ENCODE results near the gene TIGD3.

Gene TIGD3

GRCh38 chr11:65392186-65392829 is 37.8 kb downstream of the TIGD3 start:
- no peak for DNase-seq

DNA sequence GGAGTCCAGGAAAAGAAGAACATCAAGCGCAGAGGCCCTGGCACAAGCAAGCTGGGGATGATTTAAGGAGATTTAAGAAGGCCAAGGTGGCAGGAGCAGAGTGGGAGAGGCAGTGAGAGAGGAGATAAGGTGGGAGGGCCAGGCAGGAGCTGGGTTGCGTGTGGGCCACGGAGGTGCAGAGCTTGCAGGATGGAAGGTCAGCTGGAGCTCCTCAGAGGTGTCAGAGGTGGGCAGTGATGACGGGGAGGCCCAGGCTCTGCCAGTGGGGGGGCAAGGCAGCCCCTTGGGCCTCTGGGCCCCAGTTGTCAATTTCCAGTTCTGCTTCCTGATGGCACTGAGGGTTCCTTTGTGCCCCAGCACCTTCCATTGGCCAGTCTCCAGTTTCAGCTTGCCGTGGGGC is 38.3 kb downstream of the TIGD3 start:
- DNase-seq: no peak

DNA sequence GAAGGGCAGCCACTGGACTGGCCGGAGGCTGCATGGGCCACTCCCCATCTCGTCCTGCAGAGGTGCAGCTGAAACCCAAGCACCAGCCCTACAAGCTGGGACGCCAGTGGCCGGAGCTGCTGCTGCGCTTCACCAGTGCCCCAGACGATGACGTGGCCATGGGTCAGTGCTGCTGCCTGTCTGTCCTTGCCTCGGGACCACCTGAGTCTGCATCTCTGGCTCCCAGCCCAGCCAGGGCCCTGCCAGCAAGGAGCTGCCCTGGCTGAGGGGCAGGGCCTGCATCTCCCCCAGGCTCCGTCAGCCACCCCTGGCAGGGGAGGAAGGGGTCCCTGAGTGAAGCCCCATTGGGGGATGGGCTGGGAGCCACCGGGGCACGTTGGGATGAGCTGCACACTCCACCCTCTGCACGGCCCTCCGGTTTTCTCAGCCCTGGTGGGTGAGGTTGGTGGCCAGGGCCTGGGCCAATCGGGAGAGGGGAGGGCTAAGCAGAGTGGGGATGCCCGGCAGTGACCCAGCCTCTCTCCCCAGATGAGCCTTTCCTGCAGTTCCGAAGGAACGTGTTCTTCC is 39.0 kb downstream of the TIGD3 start:
- DNase-seq: no peak

- no peak for DNase-seq
These were observed 39.6 kb downstream of the TIGD3 start for GRCh38 chr11:65394125-65394536.

DNA sequence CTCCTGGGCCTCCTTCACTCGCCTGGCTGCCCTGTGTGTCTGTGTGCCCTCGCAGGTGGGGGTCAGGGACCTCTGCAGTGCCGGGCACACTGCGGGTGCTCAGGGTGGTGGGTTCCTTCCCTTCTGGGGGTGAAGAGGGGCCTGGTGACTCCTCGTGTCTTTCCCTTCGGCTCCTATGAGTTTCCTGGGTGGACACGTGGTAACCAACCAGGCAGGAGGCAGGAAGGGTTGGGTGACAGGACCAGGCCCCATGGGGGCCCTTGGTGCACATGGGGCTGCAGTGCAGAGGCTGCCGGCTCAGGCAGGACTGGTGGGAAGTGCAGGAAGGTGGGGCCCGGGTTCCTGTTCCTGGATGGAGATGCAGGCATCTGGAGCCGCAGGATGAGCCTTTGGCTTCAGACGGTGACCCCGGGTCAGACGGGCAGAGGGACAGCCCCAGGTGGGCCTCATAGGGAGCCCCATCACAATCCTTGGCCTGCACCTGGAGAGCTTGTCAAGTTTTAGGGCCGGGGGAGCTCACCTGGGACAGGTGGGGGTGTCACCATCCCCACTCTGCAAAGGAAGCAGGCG is 41.5 kb downstream of the TIGD3 start:
- no peak for DNase-seq

- no peak for DNase-seq
These were observed 42.5 kb downstream of the TIGD3 start for GRCh38 chr11:65396769-65397745.

- DNase-seq: no peak
These were observed 43.9 kb downstream of the TIGD3 start for GRCh38 chr11:65398362-65398910.

GRCh38 chr11:65399249-65399648 is 44.7 kb downstream of the TIGD3 start:
- DNase-seq: no peak

- no peak for DNase-seq
These were observed 45.3 kb downstream of the TIGD3 start for GRCh38 chr11:65399845-65400244.

DNA sequence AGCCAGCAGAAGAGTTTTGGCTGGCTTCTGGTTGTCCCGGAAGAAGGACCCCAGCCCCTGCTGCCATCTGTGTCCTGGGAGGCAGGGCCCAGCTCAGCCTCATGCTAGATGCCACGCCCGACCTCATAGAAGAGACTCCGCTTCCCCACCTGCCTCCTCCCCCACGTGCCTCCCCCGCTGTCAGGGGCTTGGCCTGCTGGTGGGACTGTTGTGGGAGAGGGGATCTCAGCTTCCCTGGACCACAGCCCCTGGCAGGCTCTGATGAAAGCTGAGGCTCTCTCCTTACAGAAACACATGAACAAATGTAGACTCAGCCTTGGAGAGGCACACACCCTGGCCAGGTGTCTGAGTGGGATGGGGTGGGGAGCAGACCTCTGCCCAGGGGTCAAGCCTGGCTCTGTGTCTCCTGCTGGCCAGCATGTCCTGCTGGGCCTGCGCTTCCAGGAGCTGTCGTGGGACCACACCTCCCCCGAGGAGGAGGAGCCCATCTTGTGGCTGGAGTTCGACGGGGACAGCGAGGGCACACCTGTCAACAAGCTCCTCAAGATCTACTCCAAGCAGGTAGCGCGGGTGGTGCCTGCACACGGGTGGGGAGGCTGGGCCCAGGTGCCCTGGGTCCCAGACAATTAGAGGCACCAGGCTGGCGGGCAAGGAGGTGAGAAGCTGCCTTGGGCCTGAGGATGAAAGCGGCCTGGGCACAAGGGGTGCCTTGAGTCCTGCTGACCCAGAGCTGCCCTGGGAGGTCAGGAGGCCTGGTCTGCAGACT is 45.9 kb downstream of the TIGD3 start:
- no peak for DNase-seq

DNA sequence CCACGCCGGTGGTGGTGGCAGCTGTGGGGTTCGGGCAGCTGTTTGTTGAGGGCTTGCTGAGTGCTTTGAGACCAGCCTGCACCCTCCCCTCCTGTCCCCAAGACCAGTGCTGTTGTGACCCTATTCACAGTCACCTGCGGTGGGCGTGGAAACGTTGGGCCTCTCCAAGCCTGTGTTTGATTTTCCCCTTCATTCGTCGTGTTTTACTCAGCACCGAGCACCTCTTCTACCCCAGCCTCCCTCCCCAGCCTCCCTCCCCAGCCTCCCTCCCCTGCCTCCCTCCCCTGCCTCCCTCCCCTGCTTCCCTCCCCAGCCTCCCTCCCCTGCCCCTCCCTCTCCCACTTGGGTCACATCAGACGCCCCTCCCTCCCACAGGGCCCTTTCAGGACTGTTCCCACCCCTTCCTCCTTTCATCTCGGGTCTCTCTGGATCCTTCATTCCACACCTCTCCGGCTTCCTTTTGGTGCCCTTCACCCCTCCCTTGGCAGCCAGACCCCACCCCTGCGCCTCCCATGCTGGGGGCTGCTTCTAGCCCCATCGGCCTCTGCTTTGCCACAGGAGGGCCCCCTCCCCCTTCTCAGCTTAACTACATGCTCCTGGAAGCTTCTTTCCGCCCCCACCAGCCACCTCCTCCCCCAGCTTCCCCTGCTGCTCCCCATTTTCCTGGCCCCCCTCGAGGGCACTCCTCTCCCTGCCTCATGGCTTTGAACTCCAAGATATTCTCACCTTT is 46.7 kb downstream of the TIGD3 start:
- no peak for DNase-seq

GRCh38 chr11:65401803-65402248 is 47.3 kb downstream of the TIGD3 start:
- no peak for DNase-seq

- no peak for DNase-seq
These were observed 48.2 kb downstream of the TIGD3 start for GRCh38 chr11:65402790-65403189.

- DNase-seq: no peak
These were observed 49.1 kb downstream of the TIGD3 start for GRCh38 chr11:65403607-65404121.

GRCh38 chr11:65404210-65404609 is 49.7 kb downstream of the TIGD3 start:
- DNase-seq: no peak

- DNase-seq: no peak
These were observed 50.2 kb downstream of the TIGD3 start for GRCh38 chr11:65404638-65405339.
